Measurements from ENCODE around the gene DPP6. TPM values are rescaled to one million over a fixed set of nuclear protein-coding genes. Genes with fewer than 3 reads are reported as not detected.

DPP6 gene
- total and polyA plus RNA-seq, 2 experiments from 2014 or later = not detected

- TF ChIP-seq ZNF462 (CRISPR knock-in tag; IDR thresholded peaks at IDR 0.05) (no peak), ZNF331 (CRISPR knock-in tag; IDR thresholded peaks at IDR 0.05; ENCODE audit: low read depth) (no peak), CTCF (conservative IDR thresholded peaks at IDR 0.05; ENCODE audit: low read depth in 2 of 2) (no peak), CREB1 (CRISPR knock-in tag; IDR thresholded peaks at IDR 0.05; ENCODE audit: low read depth) (no peak), ZNF114 (CRISPR knock-in tag; IDR thresholded peaks at IDR 0.05) (no peak), EZH2 (IDR thresholded peaks at IDR 0.05; ENCODE audit: low read depth, unreplicated experiment) (no peak), EZH2phosphoT487 (IDR thresholded peaks at IDR 0.05; ENCODE audit: unreplicated experiment) (no peak), NANOG (IDR thresholded peaks at IDR 0.05; ENCODE audit: borderline replicate concordance) (no peak)
Measured at GRCh38 chr7:154256150-154256549, 204.0 kb downstream of the DPP6 start (continued).

DNA sequence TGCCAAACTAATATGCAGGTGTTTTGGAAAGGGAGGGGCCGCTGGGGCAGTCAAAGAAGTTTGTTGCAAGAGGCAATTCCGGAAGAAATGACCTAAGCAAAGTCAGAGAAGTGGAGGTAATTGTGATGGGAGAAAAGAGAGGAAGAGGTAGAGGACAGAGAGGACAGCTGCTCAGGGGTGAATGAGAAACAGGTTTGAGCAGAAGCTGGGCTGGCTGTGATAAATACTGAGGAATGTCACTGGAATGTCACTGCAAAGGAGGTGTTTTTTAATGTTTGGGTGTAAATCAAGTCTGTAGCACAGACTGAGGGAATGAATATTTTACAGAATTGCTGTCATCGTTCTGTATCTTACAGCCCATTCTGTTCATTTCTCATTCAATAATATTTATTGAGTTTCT is 207.2 kb downstream of the DPP6 start:
- DNase-seq (ENCODE audit: low spot score) (no peak), ATAC-seq (peak; percentile 52)
- Mint-ChIP-seq H3K9me3 (no peaks in the 10 kb centered on the region; the same call in 2 of the 3 replicates), H3K36me3 (ENCODE audit: low read depth) (peaks cover 3% of the 10 kb centered on the region; the same call in 2 of the 3 replicates), H3K4me3 (no peak overlapping the region), H3K27ac (peak overlapping the region; percentile 3; the same call in 1 of the 2 replicates), H3K4me1 (peaks cover 37% of the 10 kb centered on the region), H3K27me3 (ENCODE audit: insufficient read depth, low read depth, poor library complexity) (peaks cover 3% of the 10 kb centered on the region)
- Histone ChIP-seq H3K9me2 (ENCODE audit: insufficient read depth) (no peaks in the 10 kb centered on the region), H3K36me3 (ENCODE audit: insufficient read depth) (no peaks in the 10 kb centered on the region; the same call in 1 of the 2 replicates), H3F3A (replicated peaks; ENCODE audit: low read depth) (no peaks in the 10 kb centered on the region), H2AFZ (no peak overlapping the region), H3K4me3 (no peak overlapping the region), H3K27ac (ENCODE audit: low read depth) (no peak overlapping the region), H3K79me2 (replicated peaks; ENCODE audit: insufficient read depth) (no peaks in the 10 kb centered on the region), H3K4me2 (no peak overlapping the region), H3K27me3 (ENCODE audit: insufficient read depth) (no peaks in the 10 kb centered on the region), H3K4me1 (ENCODE audit: insufficient read depth) (no peaks in the 10 kb centered on the region), H4K20me1 (replicated peaks; ENCODE audit: insufficient read depth) (no peaks in the 10 kb centered on the region)
- TF ChIP-seq EZH2phosphoT487 (IDR thresholded peaks at IDR 0.05; ENCODE audit: unreplicated experiment) (no peak), REST (IDR thresholded peaks at IDR 0.05; ENCODE audit: unreplicated experiment) (no peak), POLR2AphosphoS5 (IDR thresholded peaks at IDR 0.05; ENCODE audit: low read depth) (no peak), NANOG (IDR thresholded peaks at IDR 0.05; ENCODE audit: borderline replicate concordance) (no peak)
- TF ChIP-seq, protein P1, sequence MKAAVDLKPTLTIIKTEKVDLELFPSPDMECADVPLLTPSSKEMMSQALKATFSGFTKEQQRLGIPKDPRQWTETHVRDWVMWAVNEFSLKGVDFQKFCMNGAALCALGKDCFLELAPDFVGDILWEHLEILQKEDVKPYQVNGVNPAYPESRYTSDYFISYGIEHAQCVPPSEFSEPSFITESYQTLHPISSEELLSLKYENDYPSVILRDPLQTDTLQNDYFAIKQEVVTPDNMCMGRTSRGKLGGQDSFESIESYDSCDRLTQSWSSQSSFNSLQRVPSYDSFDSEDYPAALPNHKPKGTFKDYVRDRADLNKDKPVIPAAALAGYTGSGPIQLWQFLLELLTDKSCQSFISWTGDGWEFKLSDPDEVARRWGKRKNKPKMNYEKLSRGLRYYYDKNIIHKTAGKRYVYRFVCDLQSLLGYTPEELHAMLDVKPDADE (IDR thresholded peaks at IDR 0.05) = no peak
